HCT116 (cell line): ENCODE results near the gene PANX2. TPM values are rescaled to one million over a fixed set of nuclear protein-coding genes. Genes with fewer than 3 reads are reported as not detected.
"Not testable (repeated sequence)": the region's sequence is repeated elsewhere in the genome, so short reads cannot be mapped to it uniquely, and the experiment has no call there.

Source experiments
- ATAC-seq: fragments of 200-7000 bp; cut with Tn5 transposase; 2 replicates; pipeline ENCODE4 v1.9.1; 2020; ENCODE audit warnings: mild to moderate bottlenecking, moderate library complexity
- BruUV-seq: library from RNA; stranded (reverse); fragments of 400-500 nt; replicated peaks from 2 replicates; lab custom pipeline; 2021; lab: Mats Ljungman, UMichigan
- CTCF ChIA-PET: fragments of 300-600 bp; sonication (Branson Sonifier 250); formaldehyde crosslinking; loops from one replicate; lab custom pipeline; 2021; ENCODE audit warnings: antibody characterized with exemption; lab: Charles Lee
- POLR2A ChIA-PET: fragments of 300-600, 350-600 bp; sonication (Branson Sonifier 250); formaldehyde crosslinking; loops from one replicate; lab custom pipeline; 2021; ENCODE audit warnings: antibody characterized with exemption; lab: Charles Lee
- RAD21 ChIA-PET, 2 experiments: fragments of 300-600 bp; sonication (Branson Sonifier 250); formaldehyde crosslinking; loops; one replicate each; lab custom pipeline; 2023; ENCODE audit warnings: low total read pairs in 2 of 2; ENCODE audit not compliant: uncharacterized antibody in 2 of 2, unreplicated experiment in 2 of 2, low non-redundant PET in 1 of 2; lab: Charles Lee
- DNase-seq: peaks from one replicate; pipeline ENCODE4 v3.0.0-alpha.2; 2010; ENCODE audit warnings: low read depth, low spot score
- H2AFZ ChIP-seq: fragments of 200-600 bp; shearing (Covaris generic), sonication (generic); 2 replicates; pipeline ENCODE4 v1.6.1; 2017; ENCODE audit warnings: low read depth, mixed run types, mixed read lengths, antibody characterized with exemption, low read length; ENCODE audit not compliant: poor library complexity, severe bottlenecking
- H3K27ac ChIP-seq: 2 replicates; pipeline ENCODE4 v1.5.1; 2012; ENCODE audit warnings: low read depth, low read length
- H3K27me3 ChIP-seq: fragments of 200-600 bp; sonication (generic); 2 replicates; pipeline ENCODE4 v1.6.1; 2016; ENCODE audit warnings: mixed run types, low read length, mixed read lengths; ENCODE audit not compliant: insufficient read depth
- H3K36me3 ChIP-seq, 2 experiments: fragments of 200-500 bp in 1 of 2; fragments of 200-600 bp in 1 of 2; sonication (Bioruptor generic) in 1 of 2; sonication (generic) in 1 of 2; 2 replicates each; pipeline versions ENCODE4 v1.5.1 to v1.6.1; 2014 to 2016; ENCODE audit warnings: low read length in 2 of 2, inconsistent platforms in 1 of 2, mixed read lengths in 1 of 2, mixed run types in 1 of 2; ENCODE audit not compliant: insufficient read depth in 2 of 2, control insufficient read depth in 1 of 2
- H3K4me1 ChIP-seq, 2 experiments: fragments of 200-600 bp in 1 of 2; sonication (generic) in 1 of 2; 2 replicates each; pipeline versions ENCODE4 v1.5.1 to v1.6.1; 2012 to 2017; ENCODE audit warnings: low read length in 2 of 2, inconsistent platforms in 1 of 2, mild to moderate bottlenecking in 1 of 2, mixed read lengths in 1 of 2, mixed run types in 1 of 2, moderate library complexity in 1 of 2; ENCODE audit not compliant: insufficient read depth in 2 of 2, control insufficient read depth in 1 of 2
- H3K4me2 ChIP-seq: fragments of 200-600 bp; sonication (generic); 2 replicates; pipeline ENCODE4 v1.6.1; 2017; ENCODE audit warnings: mixed run types, low read length, mixed read lengths
- H3K4me3 ChIP-seq, 2 experiments: fragments of 200-600 bp in 1 of 2; sonication (generic) in 1 of 2; replicated peaks in 1 of 2; 2 replicates each; pipeline ENCODE4 v1.5.1; 2011 to 2016; ENCODE audit warnings: low read length in 2 of 2, control low read depth in 1 of 2, low read depth in 1 of 2, mild to moderate bottlenecking in 1 of 2, mixed read lengths in 1 of 2, mixed run types in 1 of 2
- H3K79me2 ChIP-seq: fragments of 200-600 bp; sonication (generic); 2 replicates; pipeline ENCODE4 v1.6.1; 2017; ENCODE audit warnings: mild to moderate bottlenecking, mixed run types, low read length, moderate library complexity, mixed read lengths; ENCODE audit not compliant: insufficient read depth
- H3K9ac ChIP-seq: fragments of 200-600 bp; sonication (generic); 2 replicates; pipeline ENCODE4 v1.6.1; 2016; ENCODE audit warnings: low read length, mixed read lengths
- H3K9me2 ChIP-seq: fragments of 200-600 bp; sonication (generic), shearing (Covaris generic); 2 replicates; pipeline ENCODE4 v1.6.1; 2017; ENCODE audit warnings: mixed run types, mild to moderate bottlenecking, moderate library complexity; ENCODE audit not compliant: insufficient read depth
- H3K9me3 ChIP-seq, 2 experiments: fragments of 200-500 bp in 1 of 2; fragments of 200-600 bp in 1 of 2; sonication (Bioruptor generic) in 1 of 2; sonication (generic) in 1 of 2; 2 replicates each; pipeline ENCODE4 v1.6.1; 2014 to 2017; ENCODE audit warnings: low read length in 2 of 2, mixed read lengths in 2 of 2, inconsistent platforms in 1 of 2, low read depth in 1 of 2, mild to moderate bottlenecking in 1 of 2, mixed run types in 1 of 2, moderate library complexity in 1 of 2; ENCODE audit not compliant: control insufficient read depth in 1 of 2, insufficient read depth in 1 of 2
- H4K20me1 ChIP-seq: fragments of 200-600 bp; sonication (generic), shearing (Covaris generic); 2 replicates; pipeline ENCODE4 v1.6.1; 2017; ENCODE audit warnings: mixed run types, mild to moderate bottlenecking, moderate library complexity; ENCODE audit not compliant: insufficient read depth
- CBX3 ChIP-seq: IDR thresholded peaks from 2 replicates; pipeline ENCODE4 v1.6.1; 2012; ENCODE audit warnings: low read depth
- CEBPB ChIP-seq: IDR thresholded peaks from 2 replicates; pipeline ENCODE4 v1.6.1; 2012; ENCODE audit warnings: low read depth
- CTCF ChIP-seq, 3 experiments: fragments of 200-600 bp in 1 of 3; sonication (generic) in 1 of 3; IDR thresholded peaks in 2 of 3; conservative IDR thresholded peaks in 1 of 3; 2 replicates each; pipeline ENCODE4 v1.5.1; 2012 to 2017; ENCODE audit warnings: low read depth in 2 of 3, low read length in 2 of 3, antibody characterized with exemption in 1 of 3, borderline replicate concordance in 1 of 3, control low read depth in 1 of 3, mild to moderate bottlenecking in 1 of 3, mixed read lengths in 1 of 3, mixed run types in 1 of 3, moderate library complexity in 1 of 3; ENCODE audit not compliant: insufficient read depth in 1 of 3
- EZH2phosphoT487 ChIP-seq: fragments of 200-600 bp; IDR thresholded peaks from 2 replicates; pipeline ENCODE4 v1.6.1; 2018; ENCODE audit warnings: antibody characterized with exemption, borderline replicate concordance
- MAX ChIP-seq: IDR thresholded peaks from 2 replicates; pipeline ENCODE4 v1.6.1; 2012
- POLR2AphosphoS5 ChIP-seq: IDR thresholded peaks from 2 replicates; pipeline ENCODE4 v1.6.1; 2011; ENCODE audit warnings: mild to moderate bottlenecking, low read depth, low read length, moderate library complexity
- SP1 ChIP-seq: IDR thresholded peaks from 2 replicates; pipeline ENCODE4 v1.6.1; 2012; ENCODE audit warnings: low read depth
- TCF7L2 ChIP-seq: IDR thresholded peaks from 2 replicates; pipeline ENCODE4 v1.7.0; 2011; ENCODE audit warnings: borderline replicate concordance, inconsistent platforms; ENCODE audit not compliant: insufficient read depth, insufficient read length; ENCODE audit errors: extremely low read depth
- intact Hi-C: fragments of 100-400 bp; cut with micrococcal nuclease; formaldehyde crosslinking; loops from 2 replicates; pipeline ENCODE4 v1.10.0; 2022
- total RNA-seq: library from RNA; stranded (reverse); gene quantifications from one replicate; pipeline ENCODE4 v1.2.1, GENCODE V29; 2021; ENCODE audit not compliant: unreplicated experiment

PANX2 gene
- total RNA-seq, 1 experiment from 2014 or later = 8.0 TPM

GRCh38 chr22:50165436-50166123 is 5.0 kb upstream of the PANX2 start (continued):
- TF ChIP-seq CBX3 = no peak
- TF ChIP-seq CEBPB = no peak

GRCh38 chr22:50167689-50168489 is 2.6 kb upstream of the PANX2 start:
- Histone ChIP-seq H3K9me2 (no peaks in the 10 kb centered on the region), H3K9ac (no peak overlapping the region), H3K9me3 (no peaks in the 10 kb centered on the region), H3K27me3 (no peaks in the 10 kb centered on the region), H3K4me1 (no peaks in the 10 kb centered on the region), H2AFZ (no peak overlapping the region), H3K4me2 (no peak overlapping the region), H3K79me2 (no peaks in the 10 kb centered on the region), H3K4me3 (no peak overlapping the region), H3K27ac (no peak overlapping the region), H3K36me3 (no peaks in the 10 kb centered on the region), H4K20me1 (no peaks in the 10 kb centered on the region)
- RAD21 ChIA-PET = no interaction called here
- DNase-seq = no peak
- CTCF ChIA-PET = no interaction called here
- ATAC-seq = no peak
- BruUV-seq = no TSS peak
- POLR2A ChIA-PET = no interaction called here
- intact Hi-C loops = no loop called here
- TF ChIP-seq CEBPB = no peak
- TF ChIP-seq SP1 = no peak
- TF ChIP-seq EZH2phosphoT487 = no peak
- TF ChIP-seq MAX = no peak
- no peak for TF ChIP-seq TCF7L2
- no peak for TF ChIP-seq CTCF (IDR thresholded peaks at IDR 0.05 in 2 of 3, conservative IDR thresholded peaks at IDR 0.05 in 1 of 3; ENCODE audit: borderline replicate concordance in 1 of 3, insufficient read depth in 1 of 3, low read depth in 2 of 3, low read length in 2 of 3)
- no peak for TF ChIP-seq POLR2AphosphoS5
- TF ChIP-seq CBX3 = no peak

GRCh38 chr22:50168490-50169180 is 1.9 kb upstream of the PANX2 start:
- H3K27me3 ChIP-seq, BruUV-seq, H3K27ac ChIP-seq, H3K9me2 ChIP-seq, H2AFZ ChIP-seq, H4K20me1 ChIP-seq, H3K4me2 ChIP-seq, POLR2A ChIA-PET, intact Hi-C loops, H3K36me3 ChIP-seq, H3K4me1 ChIP-seq, H3K79me2 ChIP-seq, H3K4me3 ChIP-seq, CTCF ChIA-PET, DNase-seq, RAD21 ChIA-PET, H3K9me3 ChIP-seq, ATAC-seq, H3K9ac ChIP-seq: not testable (repeated sequence)
